HepG2 (cell line): ENCODE results near the gene CCDC3. TPM values are rescaled to one million over a fixed set of nuclear protein-coding genes. Genes with fewer than 3 reads are reported as not detected.

Experiments used
- ATAC-seq: fragments of 200-7000 bp; cut with Tn5 transposase; 3 replicates; pipeline ENCODE4 v1.9.1; 2020; ENCODE audit warnings: mild to moderate bottlenecking, moderate library complexity
- BruUV-seq: library from RNA; stranded (reverse); fragments of 400-500 nt; replicated peaks from 2 replicates; lab custom pipeline; 2021; lab: Mats Ljungman, UMichigan
- CTCF ChIA-PET: fragments of 300-600 bp; formaldehyde crosslinking; extraction: SDS; loops from one replicate; lab custom pipeline; 2021; ENCODE audit warnings: low total read pairs, inconsistent platforms, low intra/inter-chr PET ratio; lab: Yijun Ruan, JAX
- POLR2A ChIA-PET: fragments of 350-600 bp; sonication (Branson Sonifier 250); formaldehyde crosslinking; loops from one replicate; lab custom pipeline; 2020; ENCODE audit warnings: antibody characterized with exemption, inconsistent platforms; lab: Yijun Ruan, JAX
- DNase-seq: peaks from one replicate; pipeline ENCODE4 v3.0.0-alpha.2; 2015; ENCODE audit warnings: low spot score
- FAIRE-seq: peaks from 3 replicates; lab custom pipeline; 2011; peaks lifted over from hg19 to GRCh38; lab: Jason Lieb, UNC
- H2AFZ ChIP-seq: one replicate; pipeline ENCODE4 v1.6.1; 2011; ENCODE audit warnings: low read length, inconsistent platforms
- H3K27ac ChIP-seq: fragments of 300-600 bp; 3 replicates; pipeline ENCODE4 v1.8.0; 2011; ENCODE audit warnings: mixed run types, mild to moderate bottlenecking, mixed read lengths, low read length, inconsistent platforms; ENCODE audit not compliant: insufficient read depth; ENCODE audit errors: extremely low read length
- H3K27me3 ChIP-seq, 2 experiments: fragments of 200-600 bp in 1 of 2; 2 replicates in 1 of 2; 3 replicates in 1 of 2; pipeline versions ENCODE4 v1.6.0 to v1.8.0; 2011; ENCODE audit warnings: low read length in 2 of 2, mild to moderate bottlenecking in 2 of 2, moderate library complexity in 2 of 2, inconsistent platforms in 1 of 2; ENCODE audit not compliant: insufficient read depth in 2 of 2, control insufficient read depth in 1 of 2
- H3K36me3 ChIP-seq, 2 experiments: fragments of 200-600 bp in 1 of 2; replicated peaks in 1 of 2; 2 replicates in 1 of 2; 3 replicates in 1 of 2; pipeline versions ENCODE4 v1.5.1 to v1.8.0; 2011; ENCODE audit warnings: low read length in 2 of 2, inconsistent platforms in 1 of 2; ENCODE audit not compliant: insufficient read depth in 2 of 2, control insufficient read depth in 1 of 2
- H3K4me1 ChIP-seq: 2 replicates; pipeline ENCODE4 v1.5.1; 2012; ENCODE audit warnings: low read length, inconsistent platforms; ENCODE audit not compliant: insufficient read depth
- H3K4me2 ChIP-seq: 2 replicates; pipeline ENCODE4 v1.6.0; 2011; ENCODE audit warnings: low read depth, low read length, inconsistent platforms
- H3K4me3 ChIP-seq, 3 experiments: fragments of 200-600 bp in 1 of 3; sonication (generic), shearing (Covaris generic) in 1 of 3; replicated peaks in 1 of 3; 2 replicates each; pipeline ENCODE4 v1.5.1; 2011 to 2016; ENCODE audit warnings: low read length in 3 of 3, inconsistent platforms in 2 of 3, low read depth in 2 of 3, mild to moderate bottlenecking in 2 of 3, control low read depth in 1 of 3, mixed read lengths in 1 of 3; ENCODE audit not compliant: insufficient read depth in 1 of 3
- H3K79me2 ChIP-seq: one replicate; pipeline ENCODE4 v1.6.1; 2011; ENCODE audit warnings: low read length, inconsistent platforms; ENCODE audit not compliant: insufficient read depth
- H3K9ac ChIP-seq: 2 replicates; pipeline ENCODE4 v1.6.0; 2011; ENCODE audit warnings: mild to moderate bottlenecking, low read depth, low read length, inconsistent platforms; ENCODE audit not compliant: insufficient read depth
- H3K9me3 ChIP-seq: 2 replicates; pipeline ENCODE4 v1.5.1; 2012; ENCODE audit warnings: mild to moderate bottlenecking, low read length
- H4K20me1 ChIP-seq: 2 replicates; pipeline ENCODE4 v1.6.0; 2011; ENCODE audit warnings: inconsistent platforms, mild to moderate bottlenecking, low read length, moderate library complexity; ENCODE audit not compliant: insufficient read depth
- NFATC3 ChIP-seq: sonication (generic); formaldehyde crosslinking; IDR thresholded peaks from 2 replicates; pipeline ENCODE4 v1.5.1; 2020; ENCODE audit warnings: mild to moderate bottlenecking, missing genetic modification reagents
- NFIB ChIP-seq: sonication (generic); formaldehyde crosslinking; IDR thresholded peaks from 2 replicates; pipeline ENCODE4 v1.9.0; 2021; ENCODE audit warnings: missing genetic modification reagents, mild to moderate bottlenecking, borderline replicate concordance
- NFKBIZ ChIP-seq: IDR thresholded peaks from 2 replicates; pipeline ENCODE4 v1.6.1; 2018; ENCODE audit warnings: missing genetic modification reagents, missing compliant biosample characterization
- NR1H2 ChIP-seq: sonication (generic); formaldehyde crosslinking; IDR thresholded peaks from 2 replicates; pipeline ENCODE4 v1.8.1; 2022; ENCODE audit warnings: low read depth, missing genetic modification reagents, borderline replicate concordance
- TMF1 ChIP-seq: sonication (generic); formaldehyde crosslinking; IDR thresholded peaks from 2 replicates; pipeline ENCODE4 v1.8.1; 2022; ENCODE audit warnings: low read depth, missing genetic modification reagents
- TRIM24 ChIP-seq: sonication (generic); formaldehyde crosslinking; IDR thresholded peaks from 2 replicates; pipeline ENCODE4 v1.8.0; 2022; ENCODE audit warnings: mild to moderate bottlenecking, missing genetic modification reagents
- ZNF101 ChIP-seq: sonication (generic); formaldehyde crosslinking; IDR thresholded peaks from 2 replicates; pipeline ENCODE4 v1.4.0; 2020; ENCODE audit warnings: mild to moderate bottlenecking, low read depth, missing genetic modification reagents, borderline replicate concordance
- ZNF17 ChIP-seq: sonication (generic); formaldehyde crosslinking; IDR thresholded peaks from 2 replicates; pipeline ENCODE4 v1.5.0; 2020; ENCODE audit warnings: mild to moderate bottlenecking, missing genetic modification reagents
- ZNF256 ChIP-seq: sonication (generic); formaldehyde crosslinking; conservative IDR thresholded peaks from 2 replicates; pipeline ENCODE4 v1.4.0; 2020; ENCODE audit warnings: missing genetic modification reagents
- ZNF354B ChIP-seq: sonication (generic); formaldehyde crosslinking; IDR thresholded peaks from 2 replicates; pipeline ENCODE4 v1.8.0; 2022; ENCODE audit warnings: mild to moderate bottlenecking, missing genetic modification reagents
- ZNF496 ChIP-seq: sonication (generic); formaldehyde crosslinking; IDR thresholded peaks from 2 replicates; pipeline ENCODE4 v1.8.1; 2023; ENCODE audit warnings: mild to moderate bottlenecking, moderate library complexity, missing genetic modification reagents; ENCODE audit not compliant: insufficient replicate concordance
- ZNF766 ChIP-seq: sonication (generic); formaldehyde crosslinking; IDR thresholded peaks from 2 replicates; pipeline ENCODE4 v1.5.0; 2020; ENCODE audit warnings: missing genetic modification reagents, borderline replicate concordance
- ZNF839 ChIP-seq: sonication (generic); formaldehyde crosslinking; IDR thresholded peaks from 2 replicates; pipeline ENCODE4 v1.4.0; 2020; ENCODE audit warnings: missing genetic modification reagents, mild to moderate bottlenecking, borderline replicate concordance
- WGBS: methylation state at CpG from one replicate; pipeline ENCODE4 v1.1.6; 2017; ENCODE audit warnings: low lambda C conversion rate; 5-methylcytosine and 5-hydroxymethylcytosine counted together
- in situ Hi-C: cut with HindIII; loops from 2 replicates; pipeline ENCODE4 v1.10.0; 2017; ENCODE audit warnings: low pct_unique_long_range_greater_than_20kb; ENCODE audit not compliant: extremely low pct_ligation_motif_present
- intact Hi-C: fragments of 100-400 bp; cut with micrococcal nuclease; formaldehyde crosslinking; loops from one replicate; pipeline ENCODE4 v1.10.0; 2022; ENCODE audit not compliant: unreplicated experiment
- polyA plus RNA-seq, 8 experiments: library from polyadenylated mRNA; depleted of rRNA in 3 of 8; stranded (reverse) in 7 of 8; unstranded in 1 of 8; fragments of >200 nt; fragmentation: Illumina TruSeq in 4 of 8; extraction: Trizol in 4 of 8; gene quantifications; 2 replicates each; pipeline versions ENCODE4 v1.2.1 to v1.2.3, GENCODE V29; 2011 to 2016; ENCODE audit warnings: low read depth in 4 of 8, missing spikeins in 1 of 8, mixed read lengths in 1 of 8; ENCODE audit not compliant: insufficient read depth in 1 of 8
- total RNA-seq, 5 experiments: library from RNA; depleted of rRNA; stranded (reverse); fragments of >200 nt; fragmentation: Illumina TruSeq; extraction: Trizol; gene quantifications; 2 replicates each; pipeline ENCODE4 v1.2.3, GENCODE V29; 2016; ENCODE audit warnings: low read depth in 1 of 5
- TF ChIP-seq, protein P1 (sequence below): IDR thresholded peaks from 2 replicates; pipeline ENCODE4 v1.6.1; 2012; ENCODE audit warnings: inconsistent platforms
- TF ChIP-seq, protein P2 (sequence below): sonication (generic); formaldehyde crosslinking; IDR thresholded peaks from 2 replicates; pipeline ENCODE4 v1.4.0; 2020; ENCODE audit warnings: mild to moderate bottlenecking, missing genetic modification reagents
- TF ChIP-seq, protein P3 (sequence below): sonication (generic); formaldehyde crosslinking; IDR thresholded peaks from 2 replicates; pipeline ENCODE4 v1.8.1; 2022; ENCODE audit warnings: mild to moderate bottlenecking, missing genetic modification reagents
- TF ChIP-seq, protein P4 (sequence below): sonication (generic); formaldehyde crosslinking; IDR thresholded peaks from 2 replicates; pipeline ENCODE4 v1.4.0; 2020; ENCODE audit warnings: missing genetic modification reagents, low read depth, mild to moderate bottlenecking, borderline replicate concordance
- TF ChIP-seq, protein P5 (sequence below): sonication (generic); formaldehyde crosslinking; IDR thresholded peaks from 2 replicates; pipeline ENCODE4 v1.5.0; 2020; ENCODE audit warnings: missing genetic modification reagents

The CCDC3 gene
- total and polyA plus RNA-seq, 2 of the 13 experiments (the other 11 are each of a cell fraction or from before 2014, with no cell fraction given) = not detected

DNA sequence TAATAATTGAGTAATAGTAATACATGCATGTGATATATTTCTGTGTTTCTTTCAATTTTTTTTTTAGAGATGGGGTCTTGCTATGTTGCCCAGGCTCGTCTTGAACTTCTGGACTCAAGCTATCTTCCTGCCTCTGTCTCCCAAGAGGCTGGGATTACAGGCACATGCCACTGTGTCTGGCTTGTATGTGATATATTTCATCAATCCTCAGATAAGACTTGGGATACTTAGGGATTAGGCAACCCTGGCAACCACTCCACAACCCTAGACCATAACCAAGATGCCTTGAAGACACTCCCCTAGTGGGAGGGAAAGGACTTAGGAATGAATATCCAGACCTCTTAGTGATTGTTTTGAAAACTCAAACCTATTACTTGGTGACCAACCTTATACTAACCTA, 154.8 kb downstream of the CCDC3 start:
- Histone ChIP-seq H3K79me2 (no peaks in the 10 kb centered on the region), H3K36me3 (no peaks in the 10 kb centered on the region), H3K4me1 (no peaks in the 10 kb centered on the region), H3K27ac (no peak overlapping the region), H3K27me3 (peaks cover 0 to 1% of the 10 kb centered on the region in 2 experiments; a peak in 2 of 5 replicates), H4K20me1 (no peaks in the 10 kb centered on the region), H3K4me2 (no peak overlapping the region), H3K9ac (no peak overlapping the region), H3K4me3 (no peak overlapping the region), H2AFZ (no peak overlapping the region), H3K9me3 (no peaks in the 10 kb centered on the region)
- FAIRE-seq (no peak), ATAC-seq (no peak), DNase-seq (no peak)
- CTCF ChIA-PET = no interaction called here
- intact Hi-C loops (no loop called here), in situ Hi-C loops (no loop called here)
- WGBS = 0% methylated on average over 1 of the region's 1 CpG
- POLR2A ChIA-PET = no interaction called here
- no peak for TF ChIP-seq ZNF256 (CRISPR knock-in tag)
- no peak for TF ChIP-seq NFATC3 (CRISPR knock-in tag)
- TF ChIP-seq, protein P1, sequence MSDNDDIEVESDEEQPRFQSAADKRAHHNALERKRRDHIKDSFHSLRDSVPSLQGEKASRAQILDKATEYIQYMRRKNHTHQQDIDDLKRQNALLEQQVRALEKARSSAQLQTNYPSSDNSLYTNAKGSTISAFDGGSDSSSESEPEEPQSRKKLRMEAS = no peak
- no peak for TF ChIP-seq ZNF766
- no peak for TF ChIP-seq TMF1 (CRISPR knock-in tag)
- no peak for TF ChIP-seq ZNF839 (CRISPR knock-in tag)
- TF ChIP-seq ZNF101 (CRISPR knock-in tag) = no peak
- TF ChIP-seq, protein P2, sequence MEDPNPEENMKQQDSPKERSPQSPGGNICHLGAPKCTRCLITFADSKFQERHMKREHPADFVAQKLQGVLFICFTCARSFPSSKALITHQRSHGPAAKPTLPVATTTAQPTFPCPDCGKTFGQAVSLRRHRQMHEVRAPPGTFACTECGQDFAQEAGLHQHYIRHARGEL (CRISPR knock-in tag) = no peak
- no peak for TF ChIP-seq ZNF17 (CRISPR knock-in tag)
- TF ChIP-seq, protein P3, sequence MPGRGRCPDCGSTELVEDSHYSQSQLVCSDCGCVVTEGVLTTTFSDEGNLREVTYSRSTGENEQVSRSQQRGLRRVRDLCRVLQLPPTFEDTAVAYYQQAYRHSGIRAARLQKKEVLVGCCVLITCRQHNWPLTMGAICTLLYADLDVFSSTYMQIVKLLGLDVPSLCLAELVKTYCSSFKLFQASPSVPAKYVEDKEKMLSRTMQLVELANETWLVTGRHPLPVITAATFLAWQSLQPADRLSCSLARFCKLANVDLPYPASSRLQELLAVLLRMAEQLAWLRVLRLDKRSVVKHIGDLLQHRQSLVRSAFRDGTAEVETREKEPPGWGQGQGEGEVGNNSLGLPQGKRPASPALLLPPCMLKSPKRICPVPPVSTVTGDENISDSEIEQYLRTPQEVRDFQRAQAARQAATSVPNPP (CRISPR knock-in tag) = no peak
- no peak for TF ChIP-seq NR1H2 (CRISPR knock-in tag)
- TF ChIP-seq, protein P4, sequence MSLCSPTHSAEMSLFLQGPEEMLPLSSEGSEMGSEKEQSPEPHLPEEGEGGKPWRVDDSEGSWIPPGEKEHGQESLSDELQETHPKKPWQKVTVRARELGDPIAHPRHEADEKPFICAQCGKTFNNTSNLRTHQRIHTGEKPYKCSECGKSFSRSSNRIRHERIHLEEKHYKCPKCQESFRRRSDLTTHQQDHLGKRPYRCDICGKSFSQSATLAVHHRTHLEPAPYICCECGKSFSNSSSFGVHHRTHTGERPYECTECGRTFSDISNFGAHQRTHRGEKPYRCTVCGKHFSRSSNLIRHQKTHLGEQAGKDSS (CRISPR knock-in tag) = no peak
- TF ChIP-seq, protein P5, sequence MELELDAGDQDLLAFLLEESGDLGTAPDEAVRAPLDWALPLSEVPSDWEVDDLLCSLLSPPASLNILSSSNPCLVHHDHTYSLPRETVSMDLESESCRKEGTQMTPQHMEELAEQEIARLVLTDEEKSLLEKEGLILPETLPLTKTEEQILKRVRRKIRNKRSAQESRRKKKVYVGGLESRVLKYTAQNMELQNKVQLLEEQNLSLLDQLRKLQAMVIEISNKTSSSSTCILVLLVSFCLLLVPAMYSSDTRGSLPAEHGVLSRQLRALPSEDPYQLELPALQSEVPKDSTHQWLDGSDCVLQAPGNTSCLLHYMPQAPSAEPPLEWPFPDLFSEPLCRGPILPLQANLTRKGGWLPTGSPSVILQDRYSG = no peak
- TF ChIP-seq NFKBIZ (CRISPR knock-in tag) = no peak
- TF ChIP-seq ZNF354B (CRISPR knock-in tag) = no peak
- no peak for TF ChIP-seq TRIM24 (CRISPR knock-in tag)
- TF ChIP-seq ZNF496 (CRISPR knock-in tag) = no peak
- TF ChIP-seq NFIB (CRISPR knock-in tag) = no peak
- BruUV-seq = no TSS peak
